IPS-18c (cell line): Measurements from ENCODE around the gene AGK.
A peak's percentile ranks its signal among the peaks of the same experiment; 100 is the strongest.
"Not testable (repeated sequence)": the region's sequence is repeated elsewhere in the genome, so short reads cannot be mapped to it uniquely, and the experiment has no call there.

Source experiments
- H3K4me3 ChIP-seq: 2 replicates; pipeline ENCODE4 v1.7.0; 2013; ENCODE audit warnings: low read depth, mild to moderate bottlenecking, low read length, moderate library complexity; ENCODE audit not compliant: insufficient read depth
- H3K9me3 ChIP-seq: one replicate; pipeline ENCODE4 v1.6.1; 2013; ENCODE audit warnings: mild to moderate bottlenecking, low read length, moderate library complexity; ENCODE audit not compliant: control insufficient read depth, insufficient read depth

Gene AGK

GRCh38 chr7:141541375-141541774, 9.8 kb upstream of the AGK start:
- Histone ChIP-seq H3K9me3 (no peaks in the 10 kb centered on the region), H3K4me3 (no peak overlapping the region)

DNA sequence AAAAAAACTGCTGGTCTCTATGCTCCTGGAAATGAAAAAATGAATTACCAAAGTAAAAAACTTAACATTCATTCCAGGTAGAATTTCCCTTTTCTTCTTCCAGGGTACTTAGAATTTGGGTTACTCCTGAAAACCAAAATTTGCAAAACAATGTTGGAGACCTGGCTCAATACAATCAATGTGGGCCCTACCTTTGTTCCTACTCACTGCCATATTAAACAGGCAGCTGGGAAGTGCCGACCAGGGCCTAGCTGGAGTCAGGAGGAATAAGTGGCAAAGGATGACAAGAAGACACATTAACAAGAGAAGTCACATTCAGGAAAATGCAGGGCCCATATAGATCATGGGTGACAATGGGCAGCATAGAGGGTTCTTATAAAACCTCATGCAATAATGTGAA, 6.4 kb upstream of the AGK start:
- H3K9me3 ChIP-seq, result no peaks in the 10 kb centered on the region
- no peak overlapping the region for H3K4me3 ChIP-seq

DNA sequence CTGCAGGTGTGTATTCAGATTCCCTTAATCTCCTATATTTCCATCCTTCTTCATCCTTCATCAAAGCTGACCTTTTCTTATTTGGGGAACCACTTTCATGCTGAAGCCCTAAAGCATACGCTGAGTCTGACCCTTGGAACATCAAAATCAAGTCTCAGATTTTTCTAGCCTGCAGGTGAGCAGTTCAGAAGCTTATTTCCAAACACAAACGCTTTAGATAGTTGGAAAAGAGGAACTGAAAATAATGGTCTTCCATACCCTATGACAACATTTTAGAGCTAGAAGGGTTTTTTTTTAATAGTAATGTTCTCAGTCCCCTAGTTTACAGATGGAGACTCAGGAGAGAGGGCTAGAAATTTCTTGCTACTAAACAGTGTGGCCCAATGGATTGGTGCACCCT, 1.6 kb upstream of the AGK start:
- H3K9me3 ChIP-seq, result no peaks in the 10 kb centered on the region
- H3K4me3 ChIP-seq, result no peak overlapping the region

- Histone ChIP-seq H3K9me3 (no peaks in the 10 kb centered on the region), H3K4me3 (peak overlapping the region; percentile 81)
Observed at GRCh38 chr7:141550386-141551093, 670 bp upstream of the AGK start.

- H3K4me3 ChIP-seq, result peak overlapping the region; percentile 81
Observed at GRCh38 chr7:141551782-141552181, 572 bp downstream of the AGK start.

DNA sequence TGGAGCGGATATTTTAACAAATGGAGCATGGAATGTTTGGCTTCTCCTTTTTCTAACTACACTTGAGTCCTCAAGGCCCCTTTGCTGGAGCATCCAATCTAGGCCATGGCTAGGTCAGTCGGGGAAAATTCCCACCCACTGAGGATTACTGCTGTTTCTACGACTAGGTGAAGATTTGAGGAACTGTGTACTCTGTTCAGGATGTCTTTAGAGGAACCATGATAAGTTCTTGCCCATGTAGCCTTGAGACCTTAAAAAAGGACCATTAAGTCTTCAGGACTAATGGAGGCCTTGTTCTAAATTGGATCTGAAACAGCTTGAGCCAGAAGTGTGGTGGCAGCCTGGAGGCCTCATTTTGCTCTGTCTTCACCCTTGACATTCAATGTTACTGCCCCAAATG, 6.2 kb downstream of the AGK start:
- H3K9me3 ChIP-seq, result no peaks in the 10 kb centered on the region
- H3K4me3 ChIP-seq, result no peak overlapping the region

More at GRCh38 chr7:141551782-141552181, 572 bp downstream of the AGK start:
- no peaks in the 10 kb centered on the region for H3K9me3 ChIP-seq

GRCh38 chr7:141557831-141558531, 6.8 kb downstream of the AGK start:
- H3K9me3 ChIP-seq, H3K4me3 ChIP-seq: not testable (repeated sequence)

DNA sequence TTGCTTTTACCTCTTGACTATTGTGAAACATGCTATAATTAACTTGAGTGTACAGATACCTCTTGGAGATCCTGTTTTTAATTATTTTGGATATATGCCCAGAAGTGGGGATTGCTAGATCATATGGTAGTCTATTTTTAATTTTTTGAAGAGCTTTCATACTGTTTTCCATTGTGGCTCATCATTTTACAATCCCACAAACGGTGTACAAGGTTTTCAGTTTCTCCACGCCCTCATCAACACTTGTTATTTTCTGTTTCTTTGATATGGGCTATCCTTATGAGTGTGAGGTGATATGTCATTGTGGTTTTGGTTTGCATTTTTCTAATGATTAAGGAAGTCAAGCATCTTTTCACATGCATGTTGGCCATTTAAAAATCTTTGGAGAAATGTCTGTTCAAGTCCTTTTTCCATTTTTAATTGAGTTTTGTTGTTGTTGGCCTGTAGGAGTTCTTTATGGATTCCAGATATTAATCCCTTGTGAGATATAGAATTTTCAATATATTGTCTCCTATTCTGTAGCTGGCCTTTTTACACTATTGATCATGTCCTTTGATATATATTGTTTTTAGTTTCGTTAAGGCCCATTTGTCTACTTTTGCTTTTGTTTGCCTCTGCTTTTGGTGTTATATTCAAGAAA, 7.5 kb downstream of the AGK start:
- Histone ChIP-seq H3K9me3 (no peaks in the 10 kb centered on the region), H3K4me3 (no peak overlapping the region)

DNA sequence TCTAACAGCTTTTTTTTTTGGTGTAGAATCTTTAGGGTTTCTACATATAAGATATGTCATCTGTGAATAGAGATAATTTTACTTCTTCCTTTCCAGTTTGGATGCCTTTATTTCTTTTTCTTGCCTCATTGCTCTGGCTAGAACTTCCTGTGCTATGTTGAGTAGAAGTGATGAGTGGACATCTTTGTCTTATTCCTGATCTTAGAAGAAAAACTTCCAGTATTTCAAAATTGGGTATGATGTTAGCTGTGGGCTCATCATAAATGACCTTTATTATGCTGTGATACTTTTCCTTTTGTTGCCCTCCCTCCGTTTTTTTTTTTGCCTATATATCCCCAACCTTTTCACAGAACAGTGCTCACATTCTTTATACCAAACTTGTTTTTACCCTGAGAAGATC, 8.8 kb downstream of the AGK start:
- H3K4me3 ChIP-seq, result no peak overlapping the region
- H3K9me3 ChIP-seq, result no peaks in the 10 kb centered on the region

DNA sequence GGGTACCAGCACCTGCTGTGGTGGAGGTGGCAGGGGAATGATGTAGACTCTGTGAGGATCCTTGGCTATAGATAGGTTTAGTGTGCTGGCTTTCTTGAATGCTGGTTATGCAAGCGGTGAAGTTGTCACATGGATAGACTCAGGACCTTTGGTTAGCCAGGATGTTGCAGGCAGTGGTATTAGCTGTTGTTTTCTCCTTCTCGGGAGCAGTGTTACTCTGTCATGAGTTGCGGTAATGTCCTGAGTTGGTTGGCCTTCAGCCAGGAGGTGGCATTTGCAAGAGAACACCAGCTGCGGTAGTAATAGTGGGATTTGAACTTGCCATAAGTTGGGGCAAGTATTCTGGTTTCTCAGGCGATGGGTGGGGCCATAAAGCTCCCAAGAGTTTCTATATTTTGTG, 10.8 kb downstream of the AGK start:
- Histone ChIP-seq H3K9me3 (no peaks in the 10 kb centered on the region), H3K4me3 (no peak overlapping the region)

DNA sequence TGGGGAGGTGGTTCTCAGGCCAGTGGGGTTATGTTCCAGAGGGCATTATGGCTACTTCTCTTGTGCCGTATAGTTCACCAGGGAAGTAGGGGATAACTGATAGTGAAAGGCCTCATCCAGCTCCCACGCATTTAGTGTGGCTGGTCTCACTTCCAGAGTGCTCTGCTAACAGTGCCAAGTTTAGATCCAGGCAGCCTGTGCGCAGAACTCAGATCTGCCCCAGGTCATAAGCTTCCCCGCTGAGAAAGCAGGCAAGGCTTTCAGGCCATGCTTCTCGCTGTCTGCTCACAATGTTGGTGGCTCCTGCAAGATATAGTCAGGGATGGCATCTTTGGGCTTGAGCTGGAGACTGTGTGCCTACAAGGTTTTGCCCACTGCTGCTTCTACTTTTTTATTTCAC, 11.3 kb downstream of the AGK start:
- Histone ChIP-seq H3K9me3 (no peaks in the 10 kb centered on the region), H3K4me3 (no peak overlapping the region)

DNA sequence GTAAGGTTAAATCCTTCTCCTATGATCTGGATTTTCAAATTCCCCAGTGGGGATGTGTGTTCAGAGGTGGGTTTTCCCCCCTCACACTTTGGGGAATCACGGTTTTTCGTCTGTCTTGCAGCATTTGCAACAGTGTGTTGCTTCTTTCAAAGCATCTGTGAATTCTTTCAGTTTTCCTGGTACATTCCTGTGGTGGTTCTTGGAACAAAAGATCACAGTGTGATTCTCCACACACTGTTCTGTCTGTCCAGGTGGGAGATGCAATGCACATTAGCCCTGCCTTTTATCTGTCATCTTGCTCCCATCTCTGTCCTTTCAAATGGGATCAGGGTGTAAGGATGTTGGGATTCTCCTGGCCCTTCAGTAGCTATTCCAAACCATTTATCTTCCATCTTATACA, 11.8 kb downstream of the AGK start:
- Histone ChIP-seq H3K4me3 (no peak overlapping the region), H3K9me3 (no peaks in the 10 kb centered on the region)

DNA sequence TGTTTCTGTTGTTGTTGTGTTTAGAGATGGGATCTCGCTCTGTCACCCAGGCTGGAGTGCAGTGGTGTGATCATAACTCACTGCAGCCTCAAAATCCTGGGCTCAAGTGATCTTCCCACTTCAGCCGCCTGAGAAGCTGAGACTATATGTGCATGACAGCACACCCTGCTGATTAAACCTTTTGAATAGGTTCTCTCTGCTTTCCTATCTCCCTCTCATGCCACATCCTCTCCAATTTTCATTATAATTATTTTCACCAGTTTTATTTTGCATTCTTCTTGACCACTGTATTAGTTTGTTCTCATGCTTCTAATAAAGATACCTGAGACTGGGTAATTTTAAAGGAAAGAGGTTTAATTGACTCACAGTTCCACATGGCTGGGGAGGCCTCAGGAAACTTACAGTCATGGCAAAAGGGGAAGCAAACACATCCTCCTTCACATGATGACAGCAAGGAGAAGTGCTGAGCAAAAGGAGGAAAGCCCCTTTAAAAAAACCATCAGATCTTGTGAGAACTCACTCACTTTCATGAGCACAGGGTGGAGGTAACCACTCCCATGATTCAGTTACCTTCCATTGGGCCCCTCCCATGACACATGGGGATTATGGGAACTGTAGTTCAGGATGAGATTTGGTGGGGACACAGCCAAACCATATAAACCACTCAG, 12.9 kb downstream of the AGK start:
- H3K9me3 ChIP-seq, result no peaks in the 10 kb centered on the region
- H3K4me3 ChIP-seq, result no peak overlapping the region

- no peaks in the 10 kb centered on the region for H3K9me3 ChIP-seq
- no peak overlapping the region for H3K4me3 ChIP-seq
Observed at GRCh38 chr7:141567432-141567831, 16.2 kb downstream of the AGK start.

- H3K9me3 ChIP-seq, result no peaks in the 10 kb centered on the region
- H3K4me3 ChIP-seq, result no peak overlapping the region
Observed at GRCh38 chr7:141568227-141568626, 17.0 kb downstream of the AGK start.

- no peak overlapping the region for H3K4me3 ChIP-seq
Observed at GRCh38 chr7:141571059-141571458, 19.8 kb downstream of the AGK start.

GRCh38 chr7:141572175-141572574, 21.0 kb downstream of the AGK start:
- Histone ChIP-seq H3K4me3 (no peak overlapping the region), H3K9me3 (peaks cover 3% of the 10 kb centered on the region)

More at GRCh38 chr7:141571059-141571458, 19.8 kb downstream of the AGK start:
- H3K9me3 ChIP-seq, result peaks cover 1% of the 10 kb centered on the region

DNA sequence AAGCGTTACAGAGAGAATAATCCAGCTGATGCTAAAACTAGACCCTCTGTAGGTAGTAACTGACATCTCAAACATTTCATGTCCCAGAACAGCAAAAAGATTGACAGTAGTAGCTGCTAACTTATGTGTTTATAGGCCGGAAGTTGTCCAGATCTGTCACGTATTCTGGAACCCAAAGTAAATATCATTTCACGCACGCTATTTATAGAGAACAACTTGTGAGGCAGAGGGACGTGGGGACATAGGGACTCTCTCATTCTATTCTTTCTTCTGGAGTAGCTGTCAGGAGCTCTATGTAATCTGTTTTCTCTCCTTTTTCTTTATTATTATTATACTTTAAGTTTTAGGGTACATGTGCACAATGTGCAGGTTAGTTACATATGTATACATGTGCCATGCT, 22.3 kb downstream of the AGK start:
- H3K4me3 ChIP-seq, result no peak overlapping the region
- peaks cover 7% of the 10 kb centered on the region for H3K9me3 ChIP-seq
